HG02588 (cell line): ENCODE results near the gene RNF8.

ENCODE experiments used
- ATAC-seq: cut with Tn5 transposase; IDR thresholded peaks from one replicate; pipeline ENCODE4 v1.9.1; 2021; ENCODE audit warnings: mild to moderate bottlenecking, moderate library complexity; ENCODE audit not compliant: unreplicated experiment

The RNF8 gene

DNA sequence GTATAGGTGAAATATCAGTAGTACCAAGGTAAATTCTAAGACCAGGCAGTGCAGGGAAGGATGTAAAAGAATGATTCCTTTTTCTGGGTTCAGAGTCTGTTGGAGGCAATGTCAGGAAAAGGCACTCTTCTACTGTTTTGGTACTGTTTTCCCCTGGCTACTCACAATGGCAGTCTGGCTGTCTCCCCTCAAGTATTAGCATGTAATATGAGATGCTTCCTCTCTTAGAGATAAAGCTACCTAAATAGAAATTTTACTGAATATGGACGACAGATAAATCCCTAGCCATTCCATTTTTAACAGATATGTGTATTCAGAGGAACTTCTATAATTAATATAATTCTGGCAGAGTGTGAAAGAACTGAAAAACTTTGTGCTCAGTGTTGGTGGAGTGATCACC is 3.5 kb downstream of the RNF8 start:
- no peak for ATAC-seq

DNA sequence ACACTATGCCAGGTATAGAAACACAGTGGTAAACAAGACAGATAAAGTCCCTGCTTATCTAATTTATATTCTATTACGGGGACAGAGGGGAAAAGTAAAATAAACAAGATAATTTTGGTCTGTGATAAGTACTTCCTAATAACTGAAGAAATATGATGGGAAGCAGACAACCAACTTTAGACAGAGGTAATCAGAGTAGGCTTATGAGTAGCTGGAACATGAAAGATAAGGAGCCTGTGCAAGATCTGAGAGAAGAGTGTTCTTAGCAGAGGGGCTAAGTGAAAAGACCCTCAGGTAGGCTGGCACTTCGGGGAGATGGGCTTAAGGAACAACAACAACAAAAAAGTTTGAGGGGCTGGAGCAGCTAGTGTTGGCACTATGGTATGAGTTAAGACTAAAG is 4.1 kb downstream of the RNF8 start:
- ATAC-seq: no peak

DNA sequence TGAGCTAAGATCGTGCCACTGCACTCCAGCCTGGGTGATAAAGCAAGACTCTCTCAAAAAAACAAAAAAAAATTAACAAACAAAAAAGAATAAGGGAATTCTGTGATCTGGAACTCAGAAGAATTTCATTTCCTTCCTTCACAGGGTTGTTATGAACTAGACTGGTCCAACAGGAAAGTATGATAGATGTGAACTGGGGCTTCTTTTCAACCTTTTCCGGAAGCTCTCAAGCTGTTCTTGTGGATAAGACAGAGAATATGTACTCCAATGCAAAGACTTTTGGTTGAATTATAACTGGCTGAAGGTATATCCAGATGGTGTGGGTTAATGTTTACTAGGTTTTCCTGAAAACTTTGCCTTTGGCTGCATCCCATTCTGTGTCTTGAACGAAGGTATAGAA is 5.3 kb downstream of the RNF8 start:
- ATAC-seq: no peak

DNA sequence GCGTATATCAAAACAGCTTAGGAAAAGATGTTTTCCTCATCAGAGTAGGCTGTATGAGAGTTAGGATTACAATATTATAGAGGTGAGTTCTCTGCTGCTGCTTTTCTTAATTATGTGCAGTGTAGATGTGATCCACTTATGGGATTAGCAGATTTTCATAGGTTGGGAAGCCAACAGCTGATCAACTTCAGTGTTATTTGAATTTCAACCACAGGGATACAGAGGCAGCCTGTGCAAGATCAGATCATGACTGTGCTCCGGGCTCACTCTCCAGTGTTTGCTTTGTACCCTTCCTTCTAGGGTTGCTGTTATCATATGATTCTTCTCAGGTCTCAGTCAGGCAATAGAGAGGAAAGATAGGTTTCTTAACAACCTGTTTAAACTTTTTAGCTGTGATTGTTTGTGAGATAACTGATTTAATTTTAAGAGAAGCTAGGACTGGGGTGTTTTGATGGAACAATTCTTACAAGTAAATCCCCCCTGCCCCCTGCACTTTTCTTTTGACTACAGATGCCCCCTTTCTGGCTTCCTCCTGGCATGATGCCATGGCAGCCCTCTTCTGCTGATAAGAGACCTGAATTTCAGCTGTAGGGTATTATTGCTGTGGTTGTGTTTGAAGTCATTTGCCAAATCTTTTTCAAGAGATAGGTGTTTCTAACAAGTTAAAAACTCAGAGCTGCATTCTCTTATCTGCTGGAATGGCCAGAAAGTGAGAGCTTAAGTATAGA is 8.5 kb downstream of the RNF8 start:
- ATAC-seq: no peak

DNA sequence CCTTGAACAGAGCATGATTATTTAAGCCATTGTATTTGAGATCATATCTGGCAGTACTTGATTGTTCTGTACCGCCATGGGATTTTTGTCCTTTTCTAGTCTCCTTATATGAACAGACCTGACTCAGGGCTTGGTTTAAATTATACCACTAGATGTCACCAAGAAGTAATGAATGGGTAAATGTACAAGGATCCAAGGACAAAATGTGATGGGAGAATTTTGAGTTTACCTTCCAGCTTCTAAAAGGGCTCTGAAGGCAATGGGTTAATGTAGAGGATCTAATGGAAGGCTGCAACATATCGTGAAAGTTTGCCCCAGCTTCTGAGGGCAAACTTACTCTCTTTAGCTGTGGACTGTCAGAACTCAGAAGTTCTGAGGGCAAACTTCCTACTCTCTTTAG is 12.0 kb downstream of the RNF8 start:
- no peak for ATAC-seq

DNA sequence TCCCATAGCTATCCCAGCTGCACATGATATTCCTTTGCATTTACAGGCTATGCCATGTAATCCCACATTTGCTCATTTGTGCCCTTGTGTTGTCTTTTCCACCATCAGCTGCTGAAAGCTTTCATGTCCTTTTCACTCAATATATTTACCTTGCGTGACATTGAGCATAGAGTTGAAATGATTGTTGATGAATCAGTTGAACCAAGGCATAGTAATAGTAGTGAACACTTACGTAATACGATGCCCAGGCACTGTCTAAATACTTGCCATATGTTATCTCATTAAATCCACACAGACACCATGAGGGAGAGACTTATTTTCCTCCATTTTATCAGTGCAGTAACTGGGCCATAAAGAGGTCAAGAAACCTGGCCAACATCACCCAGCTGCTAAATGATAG is 13.1 kb downstream of the RNF8 start:
- ATAC-seq: no peak

DNA sequence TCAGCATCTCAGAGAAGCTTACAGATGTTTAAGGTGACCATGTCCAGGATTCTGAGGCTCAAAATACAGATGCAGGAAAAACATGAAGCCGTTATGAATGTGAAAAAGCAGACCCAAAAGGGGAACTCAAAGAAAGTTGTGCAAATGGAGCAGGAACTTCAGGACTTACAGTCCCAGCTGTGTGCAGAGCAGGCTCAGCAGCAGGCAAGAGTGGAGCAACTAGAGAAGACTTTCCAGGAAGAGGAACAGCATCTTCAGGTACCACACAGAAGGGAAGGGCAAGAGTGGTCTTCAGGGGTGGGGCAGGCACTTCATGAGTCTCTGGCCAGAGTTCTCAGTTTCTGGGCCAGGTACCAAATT is 15.2 kb downstream of the RNF8 start:
- no peak for ATAC-seq

DNA sequence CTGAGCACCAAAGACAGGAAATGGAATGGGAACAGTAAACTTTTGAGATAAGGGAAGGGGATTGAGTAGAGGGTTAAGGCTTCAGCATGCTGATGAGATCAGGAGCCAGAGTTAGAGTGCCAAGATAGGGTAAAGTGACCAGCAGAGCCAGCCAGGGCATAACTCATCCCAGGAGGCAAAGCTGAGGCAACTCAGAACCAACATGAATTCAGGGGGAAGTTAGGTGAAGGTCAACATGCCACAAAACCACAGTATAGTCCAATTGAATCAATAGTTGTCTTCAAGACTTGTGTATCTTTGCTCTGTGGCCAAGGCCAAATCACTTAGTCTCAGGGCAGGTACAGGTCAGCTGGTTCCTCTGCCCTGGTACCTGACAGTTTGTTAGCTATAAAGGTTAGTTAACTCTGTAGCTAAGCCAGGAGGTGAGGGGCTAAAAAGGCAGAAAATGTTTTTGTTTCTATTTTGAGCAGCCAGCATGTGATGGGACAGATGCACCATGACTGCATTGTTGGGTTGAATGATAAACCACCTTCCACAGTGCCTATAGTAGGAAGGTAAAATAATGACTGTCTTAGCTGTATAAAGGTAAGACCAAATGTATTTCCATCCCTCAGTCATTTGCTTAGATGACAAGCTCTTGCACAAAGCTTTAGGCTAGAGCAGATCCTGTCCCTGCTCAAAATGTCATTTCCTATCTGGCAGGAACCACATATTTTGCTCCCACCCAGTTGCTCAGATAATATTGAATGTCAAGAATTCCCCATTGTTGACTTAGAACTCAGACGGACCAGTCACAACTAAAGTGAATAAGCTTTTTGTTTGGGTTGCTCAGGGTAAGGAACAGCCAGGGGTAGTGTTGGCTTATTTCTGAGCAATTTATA is 15.8 kb downstream of the RNF8 start:
- ATAC-seq: no peak

DNA sequence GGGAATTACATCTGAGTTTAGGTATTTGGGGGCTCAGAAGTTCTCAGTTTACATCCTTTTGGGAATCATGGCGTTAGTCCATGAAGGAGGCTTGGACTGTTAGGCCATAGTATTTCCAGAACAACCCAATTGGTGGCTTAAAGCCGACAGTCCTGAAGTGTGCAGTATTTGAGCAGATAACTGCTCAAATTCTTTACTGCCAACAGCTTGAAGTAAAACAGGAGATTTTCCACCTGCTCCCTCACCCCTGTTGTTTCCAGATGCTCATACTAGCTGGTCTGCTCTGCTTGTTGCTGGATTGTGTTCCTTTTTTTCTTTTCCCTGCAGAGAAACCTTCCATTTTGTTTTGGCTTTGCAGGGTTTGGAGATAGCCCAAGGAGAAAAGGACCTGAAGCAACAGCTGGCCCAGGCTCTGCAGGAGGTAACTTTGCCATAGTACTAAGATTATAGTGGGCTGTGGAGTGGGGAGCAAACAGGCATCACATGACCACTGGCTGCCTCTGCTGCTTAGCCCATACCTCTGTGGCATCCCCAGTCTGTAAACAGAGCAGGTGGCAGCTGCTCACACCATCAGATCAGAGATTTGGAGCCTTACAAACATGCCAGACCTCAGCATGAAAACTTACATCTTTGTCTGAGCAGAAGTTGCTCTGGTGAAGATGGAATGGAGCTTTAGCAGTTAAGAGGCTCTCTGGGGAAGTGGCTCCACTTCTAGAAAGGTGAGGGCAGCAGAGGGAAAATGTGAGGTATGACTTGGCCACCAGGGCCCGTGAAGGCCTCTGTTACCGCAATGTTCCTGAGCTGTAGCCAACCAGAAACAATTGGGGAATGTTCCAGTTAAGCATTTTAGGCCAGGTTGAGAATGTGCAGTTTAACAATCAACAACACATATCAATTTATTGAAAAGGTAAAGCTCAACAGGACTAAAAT is 17.6 kb downstream of the RNF8 start:
- no peak for ATAC-seq

DNA sequence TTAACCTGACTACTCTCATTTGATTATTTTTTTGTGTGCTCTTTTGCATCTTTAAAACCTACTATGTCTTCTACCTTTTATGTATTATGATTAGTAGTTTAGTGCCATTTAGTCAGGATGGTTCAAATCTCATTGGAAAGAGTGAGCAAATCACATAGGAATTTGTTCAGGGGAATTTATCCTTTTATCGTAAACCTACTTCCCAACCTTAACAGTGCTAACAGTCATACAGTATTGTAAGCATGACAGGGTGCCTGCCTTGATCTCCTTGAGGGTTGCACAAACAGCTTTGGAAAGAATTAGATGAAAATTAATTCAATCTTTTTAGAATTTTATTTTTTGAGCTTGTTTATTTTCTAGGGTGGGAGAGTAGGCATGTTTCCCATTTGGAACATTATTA is 18.3 kb downstream of the RNF8 start:
- ATAC-seq: no peak

DNA sequence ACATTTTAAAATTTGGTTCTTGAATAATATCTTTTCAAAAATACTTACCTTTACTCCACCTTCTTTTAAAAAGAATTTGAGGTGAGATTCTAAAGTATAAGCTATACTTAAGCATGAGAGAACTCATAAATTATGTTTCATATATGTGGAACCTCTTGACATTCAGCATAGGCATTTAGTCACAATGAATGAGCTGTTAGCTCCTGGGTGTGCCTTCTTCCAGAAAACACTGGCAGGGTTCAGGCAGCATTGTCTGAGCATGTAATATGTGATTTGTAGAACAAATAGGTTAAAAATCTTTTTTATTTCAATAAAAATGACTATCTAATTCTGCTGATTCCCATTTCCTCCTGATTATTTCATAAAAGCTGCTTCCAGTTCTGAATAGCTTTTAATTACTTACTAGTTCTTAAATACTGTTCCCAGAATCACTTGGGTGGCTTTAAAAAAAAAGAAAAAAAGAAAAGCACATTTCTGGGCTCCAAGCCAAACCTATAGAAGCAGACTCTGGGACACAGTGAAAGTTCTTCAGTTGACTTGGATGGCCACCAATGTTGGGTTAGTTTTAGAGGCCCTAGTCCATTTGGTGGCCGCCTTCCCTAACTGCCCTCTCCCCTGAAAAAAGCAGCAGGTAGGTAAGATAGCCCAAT is 20.2 kb downstream of the RNF8 start:
- no peak for ATAC-seq

DNA sequence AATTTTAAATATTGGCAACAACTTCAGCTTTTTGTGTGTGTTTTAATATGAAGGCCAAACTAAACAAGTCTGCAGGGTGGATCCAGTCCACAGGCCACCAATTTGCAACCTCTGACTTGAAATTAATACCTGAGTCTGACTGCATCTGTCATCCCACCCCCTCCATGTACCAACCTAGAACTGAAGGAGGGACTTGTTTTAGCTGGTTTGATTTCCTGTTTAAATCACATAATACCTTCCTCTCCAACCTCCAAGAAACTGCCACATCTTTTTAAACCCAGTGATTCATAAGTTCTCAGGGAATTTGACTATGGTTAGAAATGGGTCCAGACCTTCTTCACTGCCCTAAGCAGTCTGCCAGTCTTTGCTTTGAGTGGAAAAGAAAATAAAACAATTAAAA is 21.6 kb downstream of the RNF8 start:
- ATAC-seq: no peak

DNA sequence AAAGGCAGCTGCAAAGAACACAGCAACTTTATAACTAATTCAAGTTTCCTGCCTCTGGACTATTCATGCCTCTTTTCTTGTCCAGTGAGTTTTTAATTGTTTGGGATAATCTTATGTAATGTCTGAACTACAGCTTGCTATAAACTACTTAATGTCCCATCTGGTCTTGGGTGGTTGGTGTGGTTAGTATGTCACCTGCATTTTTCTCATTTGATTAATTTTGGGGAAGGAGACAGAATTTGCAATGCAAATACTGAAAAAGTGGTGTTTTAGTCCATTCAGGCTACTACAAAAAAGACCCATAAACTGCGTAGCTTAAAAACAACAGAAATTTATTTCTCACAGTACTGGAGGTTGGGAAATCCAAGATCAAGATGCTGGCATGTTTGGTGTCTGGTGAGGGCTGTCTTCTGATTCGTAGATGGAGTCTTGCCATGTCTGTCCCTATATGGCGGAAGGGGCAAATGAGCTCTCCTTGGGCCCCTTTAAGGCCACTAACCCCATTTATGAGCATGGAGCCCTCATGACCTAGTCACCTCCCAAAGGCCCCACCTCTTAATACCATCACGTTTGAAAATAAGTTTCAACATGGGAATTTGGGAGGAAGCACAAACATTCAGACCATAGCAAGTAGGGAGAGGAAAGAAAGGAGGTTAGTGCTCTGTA is 22.4 kb downstream of the RNF8 start:
- no peak for ATAC-seq

DNA sequence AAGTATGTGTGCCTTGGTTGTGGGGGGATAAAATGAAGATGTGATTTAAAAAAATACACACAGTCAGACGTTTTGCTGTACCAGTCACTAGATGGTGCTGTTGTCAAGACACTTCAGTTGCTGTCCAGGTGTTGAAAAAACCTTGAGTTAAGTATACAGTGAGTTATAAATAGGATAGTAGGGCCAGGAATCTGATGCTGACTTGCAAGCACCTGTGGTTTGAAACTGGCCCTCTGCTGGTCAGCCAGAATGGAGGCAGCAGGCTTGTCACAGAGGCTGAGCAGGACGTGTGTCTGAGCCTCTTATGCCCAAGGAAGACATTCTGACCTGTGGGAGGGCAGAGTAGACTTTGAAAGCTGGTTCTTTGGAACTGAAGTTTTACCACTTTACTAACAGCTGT is 27.8 kb downstream of the RNF8 start:
- ATAC-seq: no peak

DNA sequence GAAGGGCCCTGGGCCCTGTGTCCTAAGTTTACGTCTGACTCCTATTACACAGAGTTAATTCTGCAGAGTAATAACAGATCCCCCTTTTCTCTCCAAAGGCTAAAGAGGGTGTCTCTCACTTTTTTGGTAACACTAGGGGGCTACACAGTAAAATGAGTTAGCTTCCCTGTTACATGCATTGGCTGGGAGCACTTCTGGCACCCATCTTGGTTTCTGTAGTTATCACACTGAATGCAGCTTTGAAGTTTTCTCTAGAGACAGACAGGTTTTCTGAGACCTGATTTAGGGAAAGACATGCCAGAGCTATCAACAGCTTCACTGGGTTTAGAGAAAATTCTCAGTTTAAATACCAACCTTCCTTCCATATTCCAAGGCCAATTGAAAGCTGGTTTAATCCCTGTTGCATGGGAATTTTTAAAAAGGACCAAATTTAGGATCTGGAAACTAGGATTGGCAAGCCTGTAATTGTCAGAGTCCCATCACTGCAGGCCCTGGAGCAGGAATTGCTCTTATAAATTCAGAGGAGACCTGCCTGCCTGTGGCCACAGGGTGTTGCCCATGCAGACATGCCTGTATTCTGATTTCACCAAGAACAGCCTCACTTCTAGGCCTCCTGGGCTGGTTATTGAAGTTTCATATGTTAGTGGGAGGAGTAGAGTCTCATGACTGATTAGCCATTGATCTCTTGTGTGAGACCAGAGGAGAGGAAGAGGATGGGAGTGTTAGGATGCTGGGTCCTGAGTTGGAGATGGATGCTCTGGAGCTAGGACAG is 29.4 kb downstream of the RNF8 start:
- ATAC-seq: no peak

DNA sequence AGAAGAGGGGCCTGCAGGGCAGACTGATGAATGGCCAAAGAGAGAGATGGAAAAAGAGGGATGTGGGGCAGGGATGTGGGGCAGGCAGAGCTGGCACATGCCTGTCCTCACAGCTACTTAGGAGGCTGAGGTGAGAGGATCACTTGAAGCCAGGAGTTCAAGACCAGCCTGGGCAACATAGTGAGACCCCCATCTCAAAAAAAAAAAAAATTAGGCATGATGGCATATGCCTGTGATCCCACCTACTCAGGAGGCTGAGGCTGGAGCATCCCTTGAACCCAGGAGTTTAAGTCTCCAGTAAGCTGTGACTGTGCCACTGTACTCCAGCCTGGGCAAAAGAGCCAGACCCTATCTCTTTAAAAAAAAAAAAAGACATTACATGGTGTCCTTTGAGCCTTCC is 34.8 kb downstream of the RNF8 start:
- no peak for ATAC-seq

DNA sequence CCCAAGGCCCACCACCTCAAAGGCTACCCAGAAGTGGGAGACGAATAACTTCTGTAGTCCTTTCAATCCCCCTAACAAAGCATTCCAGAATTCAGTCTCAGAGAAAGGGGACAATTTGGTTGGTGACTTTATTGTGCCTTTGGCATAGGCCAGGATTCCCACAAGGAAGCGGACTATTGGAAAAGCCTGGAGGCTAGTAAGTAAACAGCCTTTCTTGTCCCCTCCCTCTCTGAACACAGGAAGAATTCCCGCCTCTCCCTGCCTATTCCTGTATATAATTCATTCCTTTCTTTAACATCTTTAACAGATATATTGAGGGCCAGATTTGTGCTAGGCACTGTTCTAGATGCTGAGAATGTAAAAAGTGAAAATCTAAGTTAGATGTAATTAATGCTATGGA is 36.1 kb downstream of the RNF8 start:
- no peak for ATAC-seq

DNA sequence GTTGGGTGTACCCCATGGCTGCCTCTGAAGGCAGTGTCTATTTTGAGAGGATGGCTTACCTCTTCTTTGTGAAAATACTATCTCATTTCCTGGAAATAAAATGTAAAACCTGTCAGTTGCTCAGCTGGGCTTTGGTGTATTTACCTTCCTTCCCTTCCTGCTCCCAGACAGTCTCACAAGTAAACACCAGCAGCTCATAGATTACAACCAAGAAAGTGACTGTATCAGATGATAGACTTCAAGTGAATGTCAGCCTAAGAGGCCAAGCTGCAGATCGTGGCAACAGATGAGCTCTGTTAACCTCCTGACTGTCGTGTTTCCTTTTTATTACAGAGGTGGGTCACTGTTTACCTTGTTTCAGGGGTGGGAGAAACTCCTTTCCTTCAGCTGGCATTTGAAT is 37.3 kb downstream of the RNF8 start:
- no peak for ATAC-seq

DNA sequence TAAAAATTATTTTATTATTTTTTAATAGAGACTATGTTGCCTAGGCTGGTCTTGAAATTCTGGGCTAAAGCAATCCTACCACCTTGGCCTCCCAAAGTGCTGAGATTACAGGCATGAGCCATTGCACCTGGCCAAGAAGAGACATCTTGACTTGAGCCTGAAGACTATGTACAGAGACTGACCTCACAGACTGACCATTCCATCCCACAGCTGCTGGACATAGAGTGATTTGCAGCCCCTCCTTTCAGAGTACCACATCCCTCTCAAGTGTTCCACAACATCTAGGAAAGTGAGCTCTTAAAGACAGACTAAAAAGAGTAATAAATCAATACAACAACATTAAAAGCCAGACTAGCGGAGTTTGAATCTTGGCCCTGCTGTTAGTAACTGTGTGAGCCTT is 39.0 kb downstream of the RNF8 start:
- ATAC-seq: no peak
